ENCODE results near the gene RPS6KA5.
"Not testable (repeated sequence)": the region's sequence is repeated elsewhere in the genome, so short reads cannot be mapped to it uniquely, and the experiment has no call there.

GRCh38 chr14:91022622-91023028 lies 37.8 kb downstream of the RPS6KA5 start:
- TF ChIP-seq CTCF (IDR thresholded peaks at IDR 0.05; ENCODE audit: low read depth, low read length, poor library complexity, severe bottlenecking); EZH2phosphoT487 (IDR thresholded peaks at IDR 0.05; ENCODE audit: borderline replicate concordance, low read length): not testable (repeated sequence)

Measured in DOHH2 (cell line).